ENCODE results near the gene MYO18A.

DNA sequence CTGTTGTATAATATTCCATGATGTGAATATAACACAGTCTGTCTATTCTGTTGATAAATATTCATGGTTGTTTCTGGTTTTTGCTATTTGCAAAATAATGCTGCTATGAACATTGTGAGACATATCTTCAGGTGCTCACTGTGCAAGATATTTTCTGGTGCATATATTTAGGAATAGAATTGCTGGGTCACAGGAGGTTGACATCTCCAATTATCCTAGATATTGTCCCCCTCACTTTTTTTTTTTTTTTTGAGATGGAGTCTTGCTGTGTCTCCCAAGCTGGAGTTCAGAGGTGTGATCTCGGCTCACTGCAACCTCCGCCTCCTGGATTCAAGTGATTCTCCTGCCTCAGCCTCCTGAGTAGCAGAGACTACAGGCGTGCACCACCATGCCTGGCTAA lies 14.5 kb upstream of the MYO18A start:
- TF ChIP-seq GATA2 (IDR thresholded peaks at IDR 0.05; ENCODE audit: low read depth, low read length) (no peak), GATA3 (IDR thresholded peaks at IDR 0.05; ENCODE audit: low read depth, low read length) (no peak)

All from SH-SY5Y (cell line).